Osteoblast (primary cell): ENCODE measurements around the gene PLET1. TPM values are rescaled to one million over a fixed set of nuclear protein-coding genes. Genes with fewer than 3 reads are reported as not detected.
"Not testable (repeated sequence)": the region's sequence is repeated elsewhere in the genome, so short reads cannot be mapped to it uniquely, and the experiment has no call there.

Source experiments
- DNase-seq: peaks from one replicate; pipeline ENCODE4 v3.0.0; 2011; ENCODE audit warnings: low spot score, mixed read lengths; ENCODE audit not compliant: insufficient read length; ENCODE audit errors: missing footprints
- H2AFZ ChIP-seq: 2 replicates; pipeline ENCODE4 v1.6.0; 2011; ENCODE audit warnings: mild to moderate bottlenecking, low read length
- H3K27ac ChIP-seq: 2 replicates; pipeline ENCODE4 v1.5.1; 2011; ENCODE audit warnings: mild to moderate bottlenecking, low read depth, low read length, moderate library complexity
- H3K27me3 ChIP-seq: 2 replicates; pipeline ENCODE4 v1.6.0; 2012; ENCODE audit warnings: mild to moderate bottlenecking, control low read depth, inconsistent platforms, low read length, moderate library complexity; ENCODE audit not compliant: insufficient read depth
- H3K36me3 ChIP-seq: 2 replicates; pipeline ENCODE4 v1.5.1; 2011; ENCODE audit warnings: mild to moderate bottlenecking, low read length, control low read depth, moderate library complexity; ENCODE audit not compliant: insufficient read depth
- H3K4me1 ChIP-seq: 2 replicates; pipeline ENCODE4 v1.5.1; 2011; ENCODE audit warnings: mild to moderate bottlenecking, low read length, control low read depth, moderate library complexity; ENCODE audit not compliant: insufficient read depth
- H3K4me2 ChIP-seq: 2 replicates; pipeline ENCODE4 v1.6.0; 2011; ENCODE audit warnings: mild to moderate bottlenecking, low read length; ENCODE audit not compliant: insufficient read depth
- H3K4me3 ChIP-seq: fragments of 200-600 bp; sonication (generic); 3 replicates; pipeline ENCODE4 v1.5.1; 2012; ENCODE audit warnings: mild to moderate bottlenecking, low read length, inconsistent platforms; ENCODE audit not compliant: insufficient read depth
- H3K79me2 ChIP-seq: 2 replicates; pipeline ENCODE4 v1.6.0; 2012; ENCODE audit warnings: mild to moderate bottlenecking, low read length, control low read depth, inconsistent platforms; ENCODE audit not compliant: insufficient read depth
- H3K9me3 ChIP-seq: 2 replicates; pipeline ENCODE4 v1.5.1; 2011; ENCODE audit warnings: low read depth, low read length, control low read depth
- H4K20me1 ChIP-seq: 2 replicates; pipeline ENCODE4 v1.6.0; 2012; ENCODE audit warnings: mild to moderate bottlenecking, low read length, control low read depth; ENCODE audit not compliant: insufficient read depth
- small RNA-seq: library from RNA; depleted of rRNA; stranded (forward); fragments of <200 nt; gene quantifications from one replicate; pipeline ENCODE3, GENCODE V24; 2012
- total RNA-seq: library from RNA; depleted of rRNA; stranded (reverse); fragments of >200 nt; gene quantifications from 2 replicates; pipeline ENCODE4 v1.2.3, GENCODE V29; 2012
- TF ChIP-seq, protein P1 (sequence below): IDR thresholded peaks from 2 replicates; pipeline ENCODE4 v1.5.1; 2011; ENCODE audit warnings: mild to moderate bottlenecking, low read depth, low read length, moderate library complexity; ENCODE audit errors: extremely low read depth

The PLET1 gene
- total RNA-seq, 1 donor, result not detected

DNA sequence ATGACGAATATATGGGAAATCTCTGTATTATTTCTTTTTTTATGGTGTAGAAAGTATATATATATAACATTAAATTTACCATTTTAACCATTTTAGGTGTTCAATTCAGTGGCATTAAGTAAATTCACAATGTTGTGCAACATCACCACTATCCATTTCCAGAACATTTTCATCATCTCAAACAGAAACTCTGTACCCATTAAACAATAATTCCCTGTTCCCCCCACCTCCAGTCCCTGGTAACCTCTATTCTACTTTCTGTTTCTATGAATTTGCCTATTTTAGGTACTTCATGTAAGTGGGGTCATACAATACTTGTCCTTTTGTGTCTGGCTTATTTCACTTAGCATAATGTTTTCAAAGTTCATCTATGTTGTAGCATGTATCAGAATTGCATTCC lies 49.8 kb downstream of the PLET1 start:
- H3K4me3 ChIP-seq, result no peak overlapping the region
- H3K4me2 ChIP-seq, result no peak overlapping the region
- H2AFZ ChIP-seq, result no peak overlapping the region
- no peaks in the 10 kb centered on the region for H3K27me3 ChIP-seq
- H3K4me1 ChIP-seq, result no peaks in the 10 kb centered on the region
- TF ChIP-seq, protein P1, sequence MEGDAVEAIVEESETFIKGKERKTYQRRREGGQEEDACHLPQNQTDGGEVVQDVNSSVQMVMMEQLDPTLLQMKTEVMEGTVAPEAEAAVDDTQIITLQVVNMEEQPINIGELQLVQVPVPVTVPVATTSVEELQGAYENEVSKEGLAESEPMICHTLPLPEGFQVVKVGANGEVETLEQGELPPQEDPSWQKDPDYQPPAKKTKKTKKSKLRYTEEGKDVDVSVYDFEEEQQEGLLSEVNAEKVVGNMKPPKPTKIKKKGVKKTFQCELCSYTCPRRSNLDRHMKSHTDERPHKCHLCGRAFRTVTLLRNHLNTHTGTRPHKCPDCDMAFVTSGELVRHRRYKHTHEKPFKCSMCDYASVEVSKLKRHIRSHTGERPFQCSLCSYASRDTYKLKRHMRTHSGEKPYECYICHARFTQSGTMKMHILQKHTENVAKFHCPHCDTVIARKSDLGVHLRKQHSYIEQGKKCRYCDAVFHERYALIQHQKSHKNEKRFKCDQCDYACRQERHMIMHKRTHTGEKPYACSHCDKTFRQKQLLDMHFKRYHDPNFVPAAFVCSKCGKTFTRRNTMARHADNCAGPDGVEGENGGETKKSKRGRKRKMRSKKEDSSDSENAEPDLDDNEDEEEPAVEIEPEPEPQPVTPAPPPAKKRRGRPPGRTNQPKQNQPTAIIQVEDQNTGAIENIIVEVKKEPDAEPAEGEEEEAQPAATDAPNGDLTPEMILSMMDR, result no peak
- no peak overlapping the region for H3K27ac ChIP-seq
- DNase-seq, result no peak
- no peaks in the 10 kb centered on the region for H4K20me1 ChIP-seq
- H3K36me3 ChIP-seq, result no peaks in the 10 kb centered on the region
- H3K9me3 ChIP-seq, result no peaks in the 10 kb centered on the region
- no peaks in the 10 kb centered on the region for H3K79me2 ChIP-seq

GRCh38 chr11:112206071-112206470 lies 54.6 kb downstream of the PLET1 start:
- Histone ChIP-seq H3K9me3 (no peaks in the 10 kb centered on the region), H3K27me3 (no peaks in the 10 kb centered on the region), H3K4me1 (no peaks in the 10 kb centered on the region), H4K20me1 (no peaks in the 10 kb centered on the region), H3K27ac (no peak overlapping the region), H2AFZ (no peak overlapping the region), H3K4me3 (no peak overlapping the region), H3K4me2 (no peak overlapping the region), H3K79me2 (no peaks in the 10 kb centered on the region), H3K36me3 (no peaks in the 10 kb centered on the region)
- DNase-seq, result no peak
- TF ChIP-seq, protein P1, result no peak

DNA sequence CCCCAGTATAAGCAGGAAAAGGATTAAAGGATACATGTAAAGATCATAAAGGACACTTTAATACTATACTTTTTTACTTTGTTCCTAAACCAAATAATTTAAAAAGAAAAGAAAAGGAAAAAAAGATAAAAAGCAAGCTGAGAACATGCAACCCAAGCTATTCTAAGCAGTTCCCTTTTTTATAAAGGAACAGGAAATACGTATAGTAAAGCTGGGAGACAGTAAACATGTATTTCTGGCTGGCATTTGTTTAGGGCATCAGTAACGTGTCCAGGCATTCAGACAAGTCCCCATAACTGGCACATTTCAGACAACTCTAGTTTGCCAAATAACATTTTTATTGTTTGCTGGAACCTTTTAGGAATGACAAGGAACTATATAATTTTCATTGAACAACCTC lies 60.4 kb downstream of the PLET1 start:
- Histone ChIP-seq H3K79me2 (no peaks in the 10 kb centered on the region), H3K36me3 (no peaks in the 10 kb centered on the region), H3K27me3 (no peaks in the 10 kb centered on the region), H3K9me3 (no peaks in the 10 kb centered on the region), H4K20me1 (no peaks in the 10 kb centered on the region), H3K4me1 (no peaks in the 10 kb centered on the region), H3K4me3 (no peak overlapping the region), H3K4me2 (no peak overlapping the region), H2AFZ (no peak overlapping the region), H3K27ac (no peak overlapping the region)
- no peak for DNase-seq
- TF ChIP-seq, protein P1, result no peak

- H3K4me2 ChIP-seq, H2AFZ ChIP-seq, H3K27ac ChIP-seq, H3K9me3 ChIP-seq, H3K4me1 ChIP-seq, H3K36me3 ChIP-seq, H3K27me3 ChIP-seq, H3K4me3 ChIP-seq, H4K20me1 ChIP-seq, H3K79me2 ChIP-seq, DNase-seq: not testable (repeated sequence)
Observed at GRCh38 chr11:112199101-112199500, 61.6 kb downstream of the PLET1 start.

Small RNA genes lying within 50 kb of the gene (small RNA-seq; reads per million reads assigned to genes)
- not detected for gene MRPS36P4

Other genes starting within 250 kb of the PLET1 start
- 35.7 and 36.6 TPM in 2 replicates for gene DLAT, start 235.5 kb downstream of the PLET1 start, total RNA-seq
- 2.7 and 2.9 TPM in 2 replicates for gene PIH1D2, start 186.8 kb downstream of the PLET1 start, total RNA-seq
- gene NKAPD1, start 186.6 kb downstream of the PLET1 start, total RNA-seq, result 33.9 and 37.6 TPM in 2 replicates
- gene TIMM8B, start 174.1 kb downstream of the PLET1 start, total RNA-seq, result 34.2 and 39.8 TPM in 2 replicates
- 100 and 119 TPM in 2 replicates for gene SDHD, start 174.0 kb downstream of the PLET1 start, total RNA-seq
- gene IL18, start 96.8 kb downstream of the PLET1 start, total RNA-seq, result 0.59 TPM in 1 of 2 replicates, not detected in the other
- gene TEX12, start 93.5 kb downstream of the PLET1 start, total RNA-seq, result 0.59 TPM in 1 of 2 replicates, not detected in the other
- gene BCO2, start 85.3 kb downstream of the PLET1 start, total RNA-seq, result 0.72 and 2.4 TPM in 2 replicates
- gene PTS, start 34.4 kb downstream of the PLET1 start, total RNA-seq, result 48.0 and 56.5 TPM in 2 replicates